ENCODE data around the gene CARD11.

CARD11 gene

DNA sequence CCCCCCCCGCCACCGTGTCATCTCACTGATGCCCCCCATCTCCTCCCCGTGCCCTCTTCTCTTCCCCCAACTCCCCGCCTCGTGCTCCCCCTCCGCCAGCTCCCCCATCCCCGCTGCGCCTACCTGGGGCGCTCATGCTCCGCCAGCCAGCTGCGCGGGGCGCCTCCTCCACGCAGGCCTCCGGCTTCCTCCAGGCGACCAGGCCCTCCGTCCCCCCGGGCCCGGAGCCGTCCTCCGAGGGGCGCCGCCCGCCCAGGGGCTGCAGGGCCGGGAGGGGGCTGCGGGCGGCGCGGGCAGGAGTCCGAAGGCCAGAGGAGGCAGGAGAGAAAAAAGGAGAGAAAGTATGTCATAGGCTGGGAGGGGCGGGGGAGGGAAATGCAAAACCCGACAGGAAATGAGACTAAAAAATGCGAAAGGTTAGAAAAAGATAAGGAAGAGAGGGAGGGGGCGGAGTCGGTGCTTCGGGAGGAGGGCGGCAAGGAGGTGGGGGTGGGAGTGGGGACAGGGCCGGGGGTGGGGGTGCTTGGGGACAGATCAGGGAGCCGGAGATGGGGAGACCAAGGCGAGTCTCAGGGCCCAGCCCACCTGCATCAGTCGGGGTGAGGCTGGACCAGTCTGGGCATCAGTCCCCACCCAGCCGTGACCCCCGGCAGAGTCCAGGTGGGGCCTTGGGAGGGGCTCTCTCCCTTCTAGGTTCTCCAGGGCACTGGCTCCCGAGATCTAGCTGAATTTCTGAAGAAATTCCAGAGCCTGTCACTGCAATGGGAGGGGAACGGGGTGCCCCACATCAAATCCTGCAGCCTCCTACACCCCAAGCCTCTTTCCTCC, at the start of gene CARD11:
CARD11 (minus strand) TSS at position 324 of the 828 bp plus-strand sequence. CDS start 85,361 bp downstream, outside the sequence.
- DNase-seq (ENCODE audit: low spot score), result no peak

DNA sequence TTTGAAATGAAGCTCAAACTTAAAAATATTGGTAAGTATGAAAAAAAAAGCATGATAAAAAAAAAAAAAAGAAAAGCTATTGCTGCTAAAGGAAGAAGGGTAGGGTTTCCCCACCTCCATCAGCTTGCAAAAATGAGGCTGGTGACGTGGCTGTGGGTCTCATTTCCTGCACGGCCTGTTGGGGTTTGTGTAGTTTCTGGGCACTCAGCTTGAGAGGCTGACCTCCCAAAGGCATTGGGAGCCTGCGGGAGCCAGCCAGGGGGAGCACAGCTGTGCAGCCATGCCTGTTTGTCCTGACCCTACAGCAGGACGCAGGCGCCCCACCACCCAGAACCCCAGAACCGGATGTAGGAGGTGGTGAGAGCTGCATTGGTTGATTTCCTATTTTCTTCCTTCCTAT, 48.8 kb upstream of the CARD11 start:
- DNase-seq (ENCODE audit: low spot score), result no peak

DNA sequence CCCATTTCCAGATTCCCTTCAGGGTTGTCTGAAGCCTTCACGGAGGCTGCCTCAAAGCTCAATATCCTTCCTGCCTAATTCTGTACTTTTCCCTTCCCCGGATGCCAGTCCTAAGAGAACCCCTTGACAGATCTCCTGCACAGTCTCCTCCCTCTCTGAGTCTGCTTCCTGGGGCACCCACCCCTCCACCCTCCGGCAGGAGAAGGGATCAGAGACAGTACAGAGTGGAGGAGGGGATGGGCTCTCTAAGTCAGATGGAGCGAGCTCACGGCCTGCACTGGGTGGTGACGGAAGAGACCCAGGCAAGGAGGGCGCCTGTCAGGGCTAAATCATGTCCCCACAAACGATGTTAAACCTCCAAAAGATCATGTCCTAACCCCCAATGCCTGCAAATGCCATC, 48.0 kb upstream of the CARD11 start:
- no peak for DNase-seq (ENCODE audit: low spot score)

DNA sequence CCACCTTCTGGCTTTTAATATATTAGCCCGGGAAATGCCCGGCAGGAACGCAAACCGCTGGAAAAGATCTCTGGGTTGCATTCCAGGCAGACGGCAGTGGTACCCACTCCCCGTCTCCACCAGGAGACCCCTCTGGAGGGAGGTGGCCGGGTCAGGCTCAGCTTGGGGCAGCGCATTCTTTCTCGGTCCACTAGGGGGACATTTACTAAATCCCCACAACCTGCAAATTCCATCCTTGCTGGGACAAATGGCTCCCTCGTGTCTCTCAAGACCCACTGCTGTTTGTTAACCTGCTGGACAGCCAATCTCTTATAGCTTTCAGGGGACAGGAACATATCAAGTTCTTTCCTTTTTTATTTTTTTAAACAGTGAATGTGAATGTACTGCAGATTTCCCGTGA, 45.8 kb upstream of the CARD11 start:
- DNase-seq (ENCODE audit: low spot score), result no peak

DNA sequence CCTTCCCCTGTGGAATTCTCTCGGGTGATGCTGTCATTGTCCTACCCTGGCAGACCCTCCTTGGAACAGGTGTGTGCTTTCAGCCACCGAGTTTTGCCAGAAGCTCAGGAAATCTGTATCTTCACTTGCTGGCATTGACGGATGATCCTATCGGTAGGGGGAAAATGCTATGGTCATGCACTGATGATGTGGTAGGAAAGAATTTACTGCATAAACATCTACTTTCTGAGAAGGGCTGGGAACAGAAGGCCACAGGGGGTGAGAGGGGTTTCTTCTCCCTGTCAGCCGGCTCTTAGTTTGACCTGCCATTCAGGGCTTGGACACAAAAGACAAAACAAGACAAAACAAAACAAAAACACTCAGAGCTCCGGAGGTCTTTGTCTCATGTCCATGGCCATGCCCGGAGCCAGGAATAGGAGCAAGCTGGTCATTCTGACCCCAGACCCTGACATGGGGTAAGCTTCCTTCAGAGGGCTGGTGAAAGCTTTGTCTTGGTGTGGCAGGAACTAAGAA, 43.6 kb upstream of the CARD11 start:
- DNase-seq (ENCODE audit: low spot score), result no peak

DNA sequence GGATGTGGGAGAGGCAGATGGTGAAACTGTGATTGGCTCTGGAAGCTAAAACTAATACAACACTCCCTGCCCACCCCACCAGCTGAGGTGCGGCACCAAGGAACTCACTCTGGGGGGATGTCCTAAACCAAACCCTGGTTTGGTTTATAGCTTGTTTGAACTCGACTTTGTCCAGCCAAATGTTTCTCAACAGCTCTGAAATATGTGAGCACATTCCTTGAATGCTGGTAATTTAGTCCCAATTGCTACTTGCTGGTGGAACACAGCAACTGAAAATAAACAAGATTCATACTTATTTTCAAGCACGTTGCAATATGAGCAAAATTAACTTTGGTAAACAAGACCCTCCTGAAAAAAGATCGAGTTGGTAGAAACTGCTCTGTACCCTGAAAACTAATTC, 39.7 kb upstream of the CARD11 start:
- no peak for DNase-seq (ENCODE audit: low spot score)

DNA sequence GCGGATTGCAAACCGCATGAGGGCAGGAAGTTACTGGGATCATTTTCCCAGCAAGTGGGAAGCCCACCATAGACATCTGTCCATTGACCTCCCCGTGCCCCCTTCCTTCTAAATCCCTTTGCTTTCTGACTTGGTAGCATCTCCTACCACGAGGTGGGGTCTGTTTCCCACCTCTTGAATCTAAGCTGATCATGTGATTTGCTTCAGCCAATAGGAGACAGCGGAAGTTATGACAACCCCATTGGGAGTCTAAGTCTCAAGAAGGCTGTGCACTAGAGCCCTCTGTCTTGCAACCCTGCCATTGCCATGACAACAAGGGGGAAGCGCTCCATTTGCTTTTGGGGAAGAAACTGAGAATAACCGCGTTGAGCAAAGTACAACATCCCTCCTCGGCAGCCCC, 39.2 kb upstream of the CARD11 start:
- no peak for DNase-seq (ENCODE audit: low spot score)

DNA sequence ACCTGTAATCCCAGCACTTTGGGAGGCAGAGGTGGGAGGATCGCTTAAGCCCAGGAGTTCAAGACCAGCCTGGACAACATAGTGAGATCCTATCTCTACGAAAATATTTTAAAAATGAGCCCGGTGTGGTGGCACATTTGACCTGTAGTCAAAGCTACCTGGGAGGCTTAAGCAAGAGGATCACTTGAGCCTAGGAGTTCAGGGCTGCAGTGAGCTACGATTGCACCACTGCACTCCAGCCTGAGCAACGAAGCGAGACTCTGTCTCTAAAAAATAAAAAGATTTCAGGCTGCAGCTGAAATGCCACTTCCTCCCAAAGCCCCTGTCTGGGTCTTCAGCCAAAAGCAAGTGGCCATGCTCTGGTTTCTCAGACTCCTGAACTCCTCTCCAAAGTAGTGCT, 38.7 kb upstream of the CARD11 start:
- no peak for DNase-seq (ENCODE audit: low spot score)

DNA sequence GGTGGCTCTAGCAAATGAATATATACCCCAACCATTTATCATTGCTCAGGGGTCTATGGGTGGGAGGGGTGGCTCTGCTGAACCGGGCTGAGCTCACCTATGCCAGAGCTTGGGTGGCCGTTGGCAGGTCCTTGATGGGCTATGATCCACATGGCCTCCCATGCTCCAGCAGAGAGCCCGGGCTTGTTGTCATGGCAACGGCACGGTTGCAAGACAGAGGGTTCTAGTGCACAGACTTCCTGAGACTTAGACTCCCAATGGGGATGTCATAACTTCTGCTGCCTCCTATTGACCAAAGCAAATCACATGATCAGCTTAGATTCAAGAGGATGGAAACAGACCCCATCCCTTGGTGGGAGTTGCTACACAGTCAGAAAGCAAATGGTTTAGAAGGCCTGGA, 36.4 kb upstream of the CARD11 start:
- no peak for DNase-seq (ENCODE audit: low spot score)

DNA sequence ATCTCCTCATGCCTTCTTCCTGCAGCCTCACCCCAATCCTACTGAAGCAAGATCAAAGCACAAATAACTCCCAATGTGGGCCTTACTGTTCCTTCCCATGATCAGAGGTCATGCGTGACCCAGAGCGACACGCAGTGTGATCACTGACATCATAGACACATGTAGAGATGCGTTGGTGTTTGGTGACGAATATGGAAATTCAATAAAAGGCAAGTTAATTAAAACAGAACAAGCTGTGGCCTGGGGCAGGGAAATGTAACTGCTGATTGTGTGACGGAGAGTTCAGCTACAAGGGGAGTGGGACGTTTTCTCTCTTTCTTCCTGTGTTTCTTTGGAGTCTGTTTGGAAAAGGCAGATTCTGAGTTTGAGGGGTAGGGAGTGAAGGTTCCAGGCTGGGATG, 34.8 kb upstream of the CARD11 start:
- no peak for DNase-seq (ENCODE audit: low spot score)

DNA sequence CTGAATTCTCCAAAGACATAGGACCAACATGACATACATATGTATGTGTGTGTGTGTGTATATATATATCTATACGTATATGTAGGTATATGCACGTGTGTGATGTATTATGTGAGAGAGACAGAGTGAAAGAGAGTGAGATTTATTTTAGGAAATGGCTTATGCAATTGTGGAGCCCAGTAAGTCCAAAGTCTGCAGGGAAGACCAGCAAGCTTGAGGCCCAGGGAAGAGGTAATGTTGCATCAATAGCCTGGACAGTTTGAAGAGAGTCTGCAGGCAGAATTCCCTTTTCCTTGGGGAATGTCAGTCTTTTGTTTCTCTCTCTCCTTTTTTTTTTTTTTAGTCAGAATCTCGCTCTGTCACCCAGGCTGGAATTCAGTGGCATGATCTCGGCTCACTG, 33.0 kb upstream of the CARD11 start:
- DNase-seq (ENCODE audit: low spot score), result no peak

DNA sequence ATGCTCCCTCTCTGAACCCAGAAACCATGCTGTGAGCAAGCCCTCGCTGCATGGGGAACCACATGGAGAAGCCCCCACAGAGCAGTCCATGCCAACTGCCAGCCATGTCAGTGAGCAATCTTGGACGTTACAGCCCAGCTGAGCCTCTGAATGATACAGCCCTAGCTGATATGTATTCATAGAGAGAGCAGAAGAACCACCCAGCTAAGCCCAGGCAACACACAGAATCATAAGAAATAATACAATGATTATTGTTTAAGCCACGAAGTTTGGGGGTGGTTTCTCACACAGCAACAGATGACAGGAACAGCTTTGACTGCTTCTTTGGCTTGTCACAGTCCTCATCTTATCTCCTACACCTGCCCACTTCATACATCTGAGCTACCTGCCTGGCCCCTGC, 32.5 kb upstream of the CARD11 start:
- no peak for DNase-seq (ENCODE audit: low spot score)

DNA sequence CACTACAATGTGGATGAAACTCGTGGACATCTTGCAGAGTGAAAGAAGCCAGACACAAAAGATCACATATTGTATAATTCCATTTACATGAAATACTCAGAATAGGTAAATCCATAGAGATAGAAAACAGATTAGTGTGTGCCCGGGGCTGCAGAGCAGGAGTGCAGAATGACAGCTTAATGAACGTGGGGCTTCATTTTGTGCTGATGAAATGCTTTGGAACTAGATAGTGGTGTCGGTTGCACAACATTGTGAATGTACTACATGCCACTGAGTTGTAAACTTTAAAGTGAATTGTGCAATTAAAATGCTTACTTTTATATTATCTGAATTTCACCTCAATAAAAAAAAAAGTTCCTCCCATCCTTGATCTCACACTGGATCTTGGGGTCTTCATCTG, 31.8 kb upstream of the CARD11 start:
- no peak for DNase-seq (ENCODE audit: low spot score)

DNA sequence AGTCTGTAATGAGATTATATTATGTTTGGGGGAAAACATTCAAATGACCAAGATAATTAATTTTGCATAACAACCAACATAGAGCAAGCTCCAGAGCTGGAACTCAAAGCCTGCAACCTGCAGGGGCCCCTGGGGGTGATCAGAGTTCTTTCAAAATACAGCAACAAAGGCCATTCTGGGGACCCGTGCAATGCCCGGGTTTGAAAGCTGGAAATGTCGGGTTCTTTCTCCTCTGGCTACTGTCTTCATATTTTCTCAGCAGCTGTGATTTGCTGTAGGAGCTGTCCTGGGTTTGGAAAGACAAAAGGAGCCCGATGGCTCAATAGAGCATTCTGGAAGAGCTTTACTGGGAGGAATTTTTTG, 30.8 kb upstream of the CARD11 start:
- no peak for DNase-seq (ENCODE audit: low spot score)

DNA sequence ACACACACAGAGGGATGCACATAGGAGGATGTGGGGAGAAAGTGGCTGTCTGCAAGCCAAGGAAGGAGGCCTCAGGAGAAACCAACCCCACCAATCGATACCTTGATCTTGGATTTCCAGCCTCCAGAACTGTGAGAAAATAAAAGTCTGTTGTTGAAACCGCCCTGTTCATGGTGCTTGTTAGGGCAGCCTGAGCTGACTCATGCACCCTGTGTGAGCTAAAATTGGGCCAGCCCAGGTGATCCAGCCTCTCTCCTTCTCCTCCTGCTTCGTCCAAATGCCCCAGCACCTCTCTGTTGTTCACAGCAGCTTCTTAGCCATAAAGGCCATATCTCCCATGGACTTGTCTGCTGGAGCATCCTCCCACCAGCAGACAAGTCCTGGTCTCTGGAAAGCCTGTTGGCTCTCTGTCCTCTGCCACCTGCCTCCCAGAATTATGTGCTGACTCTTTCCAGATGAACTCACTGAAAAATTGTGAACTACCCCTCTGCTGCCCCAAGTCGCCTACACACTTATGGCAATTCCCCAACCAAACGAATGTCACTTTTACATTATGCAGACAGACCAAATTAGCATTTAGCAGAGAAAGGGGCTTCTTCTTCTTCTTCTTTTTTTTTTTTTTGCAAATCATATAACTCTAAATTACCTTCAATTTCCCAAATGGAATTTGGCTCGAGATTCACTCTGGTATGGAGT, 30.2 kb upstream of the CARD11 start:
- no peak for DNase-seq (ENCODE audit: low spot score)

DNA sequence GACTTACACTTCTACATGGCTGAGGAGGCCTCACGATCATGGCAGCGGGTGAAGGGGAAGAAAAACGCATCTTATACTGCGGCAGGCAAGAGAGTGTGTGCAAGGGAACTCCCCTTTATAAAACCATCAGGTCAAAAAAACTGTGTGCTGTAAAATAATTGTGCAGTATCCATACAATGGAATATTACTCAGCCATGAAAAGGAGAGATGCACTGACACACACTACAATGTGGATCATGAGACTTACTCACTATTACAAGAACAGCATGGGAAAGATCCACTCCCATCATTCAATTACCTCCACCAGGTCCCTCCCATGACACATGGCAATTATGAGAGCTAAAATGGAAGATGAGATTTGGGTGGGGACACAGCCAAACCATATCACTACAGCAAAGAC, 27.2 kb upstream of the CARD11 start:
- DNase-seq (ENCODE audit: low spot score), result no peak

DNA sequence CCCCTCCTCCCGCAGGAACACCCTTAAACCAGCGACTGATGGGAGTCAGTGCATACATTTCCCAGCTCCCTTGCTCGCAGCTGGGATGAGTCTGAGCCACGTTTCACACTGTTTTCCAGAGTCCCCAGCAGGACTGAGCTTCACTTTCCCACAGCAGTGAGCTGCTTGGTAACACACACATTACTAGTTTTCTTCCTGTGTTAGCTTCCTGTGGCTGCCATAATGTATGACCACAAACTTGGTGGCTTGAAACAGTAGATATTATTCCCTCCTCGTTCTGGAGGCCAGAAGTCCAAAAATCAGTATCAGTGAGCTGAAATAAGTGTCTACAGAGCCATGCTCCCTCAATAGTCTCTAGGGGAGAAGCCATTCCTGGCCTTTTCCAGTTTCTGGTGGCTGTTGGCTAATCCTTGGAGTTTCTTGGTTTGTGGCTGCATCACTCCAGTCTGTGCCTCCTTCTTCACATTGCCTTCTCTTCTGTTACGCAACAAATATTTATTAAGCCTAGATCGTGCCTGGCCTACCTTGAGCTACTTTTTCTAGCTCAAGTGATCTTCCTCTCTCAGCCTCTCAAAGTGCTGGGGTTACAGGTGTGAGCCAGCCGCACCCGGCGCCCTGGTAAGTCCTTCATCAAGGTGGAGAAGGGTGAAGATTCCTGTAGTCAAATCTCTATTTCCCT, 26.2 kb upstream of the CARD11 start:
- DNase-seq (ENCODE audit: low spot score), result no peak

DNA sequence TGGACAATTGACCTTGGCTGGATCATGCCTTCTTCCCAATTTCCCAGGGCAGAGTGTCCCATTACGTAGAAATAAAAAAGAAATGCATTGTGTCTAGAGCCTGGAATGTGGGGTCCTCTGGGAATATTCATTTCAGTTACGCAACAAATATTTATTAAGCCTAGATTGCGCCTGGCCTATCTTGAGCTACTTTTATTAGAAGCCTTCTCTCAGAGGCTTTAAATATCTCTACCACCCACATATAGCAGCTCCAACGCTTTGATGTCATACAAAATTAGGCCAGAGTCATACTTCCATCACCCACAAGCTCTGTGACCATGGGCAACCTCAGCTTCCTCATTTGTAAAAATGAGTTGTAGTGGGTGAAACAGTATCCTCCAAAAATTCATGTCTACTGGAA, 24.9 kb upstream of the CARD11 start:
- DNase-seq (ENCODE audit: low spot score), result no peak

DNA sequence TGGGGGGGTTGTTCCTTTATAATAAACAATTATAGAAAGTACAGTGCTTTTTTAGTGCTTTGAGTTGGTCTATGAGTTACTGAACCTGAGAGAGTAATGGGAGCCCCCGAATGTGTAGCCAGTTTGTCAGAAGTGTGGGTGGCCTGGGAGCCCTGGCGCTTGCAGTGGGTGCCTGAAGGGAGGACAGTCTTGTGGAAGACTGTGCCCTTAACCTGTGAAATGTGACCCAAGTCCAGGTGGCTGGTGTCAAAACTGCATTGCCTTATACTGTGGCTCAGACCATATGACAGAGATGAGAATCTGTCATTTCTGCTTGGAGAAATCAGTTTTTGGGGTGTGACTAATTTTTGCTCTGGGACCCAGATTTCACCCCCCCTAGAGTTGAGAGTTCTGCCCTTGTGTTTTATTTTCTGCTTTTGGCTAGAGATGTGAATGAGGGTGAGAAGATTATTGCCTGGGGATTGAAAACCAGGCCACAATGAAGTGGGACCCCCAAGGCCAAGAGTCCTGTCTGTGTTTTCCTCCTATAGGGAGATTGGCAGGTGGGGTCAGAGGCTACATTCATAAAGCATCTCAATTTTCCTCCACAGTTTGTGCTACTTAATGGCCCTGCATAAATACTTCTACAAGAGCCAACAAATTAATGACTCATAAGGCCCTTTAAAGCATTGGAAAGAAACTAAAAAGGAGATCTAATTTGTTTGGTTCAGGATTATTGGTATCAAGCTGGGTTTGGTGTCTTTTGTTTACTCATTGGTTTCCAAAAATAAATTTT, 24.1 kb upstream of the CARD11 start:
- DNase-seq (ENCODE audit: low spot score), result no peak

DNA sequence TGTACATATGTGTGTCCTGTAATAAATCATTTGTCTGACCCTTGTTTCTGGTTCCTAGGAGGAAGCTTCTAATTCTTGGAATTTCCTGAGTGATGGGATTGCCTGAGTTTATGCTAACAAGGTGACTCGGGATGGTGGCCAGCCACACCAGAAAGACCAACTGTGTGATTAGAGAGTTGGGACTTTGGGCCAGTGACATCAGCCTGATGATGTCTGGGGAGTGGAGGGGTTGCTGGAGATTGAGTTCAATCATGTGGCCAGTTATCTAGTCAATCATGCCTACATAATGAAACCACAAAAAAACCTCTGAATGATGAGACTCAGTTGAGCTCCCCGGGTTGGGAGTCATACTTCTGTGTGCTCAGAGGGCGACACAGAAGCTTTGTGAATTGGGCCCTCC, 23.5 kb upstream of the CARD11 start:
- DNase-seq (ENCODE audit: low spot score), result no peak

DNA sequence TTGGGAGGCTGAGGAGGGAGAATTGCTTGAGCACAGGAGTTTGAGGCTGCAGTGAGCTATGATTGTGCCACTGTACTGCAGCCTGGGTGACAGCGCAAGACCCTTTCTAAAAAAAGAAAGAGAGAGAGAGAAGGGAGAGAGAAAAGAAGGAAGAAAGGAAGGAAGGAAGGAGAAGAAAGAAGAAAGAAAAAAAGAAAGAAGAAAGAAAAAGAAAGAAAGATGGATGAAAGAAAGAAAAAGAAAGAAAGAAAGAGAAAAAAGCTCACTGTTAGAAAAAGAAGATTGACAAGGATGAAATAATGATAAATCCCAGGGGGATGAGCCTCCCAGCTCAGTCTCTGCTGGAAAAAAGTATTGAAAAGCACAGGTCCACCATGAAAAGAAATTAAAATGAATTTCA, 22.8 kb upstream of the CARD11 start:
- no peak for DNase-seq (ENCODE audit: low spot score)

DNA sequence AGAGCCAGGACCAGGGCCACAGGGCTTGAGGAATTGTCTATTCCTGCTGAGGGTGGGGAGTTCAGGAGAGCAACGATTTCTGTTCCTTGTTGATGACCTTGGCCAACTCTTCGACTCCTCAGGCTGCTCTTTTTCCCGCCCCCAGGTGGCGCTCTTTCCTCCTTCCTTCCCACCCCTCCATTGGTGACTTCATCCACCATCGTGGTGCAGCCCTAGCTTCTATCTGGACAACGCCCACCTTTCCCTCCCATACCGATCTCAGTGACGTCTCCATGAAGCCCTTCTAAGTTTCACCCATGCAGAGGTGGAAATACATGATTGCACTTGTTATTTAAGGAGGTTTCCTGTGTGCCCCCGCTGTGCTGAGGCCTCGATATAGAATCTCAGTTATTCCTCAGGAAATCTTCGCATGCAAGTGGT, 22.1 kb upstream of the CARD11 start:
- no peak for DNase-seq (ENCODE audit: low spot score)

Data from LoVo (cell line).